H1 (cell line): ENCODE data around the gene HRH2. TPM values are rescaled to one million over a fixed set of nuclear protein-coding genes. Genes with fewer than 3 reads are reported as not detected.

Experiments used
- ASH2L ChIP-seq: fragments of 200-600, 300-600 bp; sonication (generic); IDR thresholded peaks from one replicate; pipeline ENCODE4 v1.7.1; 2017; ENCODE audit warnings: low read length
- ATF3 ChIP-seq: IDR thresholded peaks from 2 replicates; pipeline ENCODE4 v1.6.1; 2011; ENCODE audit warnings: low read depth, mild to moderate bottlenecking, low read length; ENCODE audit not compliant: insufficient read depth
- CBX8 ChIP-seq: fragments of 300-800, 300-1000 bp; sonication (generic); IDR thresholded peaks from 2 replicates; pipeline ENCODE4 v1.7.1; 2016; ENCODE audit warnings: low read depth, low read length, borderline replicate concordance
- CHD2 ChIP-seq: IDR thresholded peaks from 2 replicates; pipeline ENCODE4 v1.6.1; 2012; ENCODE audit warnings: low read length, improper control_type of control experiment
- CREB1 ChIP-seq: IDR thresholded peaks from 2 replicates; pipeline ENCODE4 v1.6.1; 2012; ENCODE audit warnings: inconsistent platforms
- EGR1 ChIP-seq: IDR thresholded peaks from 2 replicates; pipeline ENCODE4 v1.6.1; 2011; ENCODE audit warnings: low read depth, low read length, borderline replicate concordance
- HDAC2 ChIP-seq, 2 experiments: fragments of 300-600 bp in 1 of 2; sonication (generic) in 1 of 2; IDR thresholded peaks; 2 replicates each; pipeline ENCODE4 v1.6.1; 2011 to 2012; ENCODE audit warnings: low read depth in 2 of 2, low read length in 2 of 2, mild to moderate bottlenecking in 2 of 2, moderate library complexity in 2 of 2, borderline replicate concordance in 1 of 2, inconsistent platforms in 1 of 2
- HDAC6 ChIP-seq: IDR thresholded peaks from one replicate; pipeline ENCODE4 v1.7.1; 2012; ENCODE audit warnings: low read depth, mild to moderate bottlenecking, inconsistent platforms, low read length, moderate library complexity
- JUND ChIP-seq: IDR thresholded peaks from 2 replicates; pipeline ENCODE4 v1.6.1; 2011; ENCODE audit warnings: mild to moderate bottlenecking, improper control_type of control experiment, low read length
- KDM4A ChIP-seq: IDR thresholded peaks from one replicate; pipeline ENCODE4 v1.7.1; 2012; ENCODE audit warnings: low read depth, mild to moderate bottlenecking, moderate library complexity, low read length, inconsistent platforms; ENCODE audit not compliant: severe bottlenecking
- MAX ChIP-seq: IDR thresholded peaks from 2 replicates; pipeline ENCODE4 v1.6.1; 2012; ENCODE audit warnings: inconsistent platforms
- NANOG ChIP-seq: IDR thresholded peaks from 2 replicates; pipeline ENCODE4 v1.6.1; 2011; ENCODE audit warnings: low read length, low read depth, mild to moderate bottlenecking, inconsistent platforms; ENCODE audit not compliant: insufficient read depth, poor library complexity, severe bottlenecking
- POLR2AphosphoS5 ChIP-seq: IDR thresholded peaks from 2 replicates; pipeline ENCODE4 v1.6.1; 2011; ENCODE audit warnings: low read depth, low read length
- RAD21 ChIP-seq, 2 experiments: IDR thresholded peaks in 1 of 2; conservative IDR thresholded peaks in 1 of 2; 2 replicates each; pipeline ENCODE4 v1.6.1; 2011; ENCODE audit warnings: low read depth in 2 of 2, low read length in 2 of 2, improper control_type of control experiment in 1 of 2, inconsistent platforms in 1 of 2, mild to moderate bottlenecking in 1 of 2, moderate library complexity in 1 of 2
- RBBP5 ChIP-seq: IDR thresholded peaks from 2 replicates; pipeline ENCODE4 v1.7.1; 2012; ENCODE audit warnings: low read depth, mild to moderate bottlenecking, inconsistent platforms, low read length, moderate library complexity, borderline replicate concordance
- RNF2 ChIP-seq: fragments of 200-900, 300-1000 bp; sonication (generic); IDR thresholded peaks from 2 replicates; pipeline ENCODE4 v1.7.1; 2016; ENCODE audit warnings: borderline replicate concordance, low read depth, mild to moderate bottlenecking, antibody characterized with exemption, low read length; ENCODE audit not compliant: poor library complexity, severe bottlenecking; ENCODE audit errors: missing control alignments
- SUZ12 ChIP-seq: fragments of 200-600 bp; sonication (generic); IDR thresholded peaks from 2 replicates; pipeline ENCODE4 v1.6.1; 2012; ENCODE audit warnings: mild to moderate bottlenecking, inconsistent platforms, low read length, moderate library complexity, mixed read lengths
- TCF12 ChIP-seq: IDR thresholded peaks from 2 replicates; pipeline ENCODE4 v1.6.1; 2011; ENCODE audit warnings: low read depth, mild to moderate bottlenecking, low read length
- TEAD4 ChIP-seq: IDR thresholded peaks from 2 replicates; pipeline ENCODE4 v1.6.1; 2012; ENCODE audit warnings: low read depth, low read length, inconsistent platforms, mixed read lengths
- USF2 ChIP-seq: IDR thresholded peaks from 2 replicates; pipeline ENCODE4 v1.6.1; 2011; ENCODE audit warnings: low read length, improper control_type of control experiment
- polyA plus RNA-seq, 7 experiments: library from polyadenylated mRNA; depleted of rRNA in 3 of 7; stranded (reverse) in 5 of 7; unstranded in 2 of 7; fragments of >200 nt in 5 of 7; fragments of 200-250 nt in 2 of 7; gene quantifications; 1 replicate in 5 of 7; 2 replicates in 1 of 7; 4 replicates in 1 of 7; pipeline versions ENCODE4 v1.2.1 to v1.2.3, GENCODE V29; 2011 to 2013; ENCODE audit warnings: missing spikeins in 2 of 7, mixed read lengths in 2 of 7
- total RNA-seq: library from RNA; stranded (reverse); fragmentation: NEBNext Ultra II Directional; extraction: Animal tissue kit (Norgen Biotek cat#: 25700); gene quantifications from 2 replicates; pipeline ENCODE4 v1.2.1, GENCODE V29; 2021

HRH2 gene
- total and polyA plus RNA-seq, 2 of the 8 experiments (the other 6 are each of a cell fraction or from before 2014, with no cell fraction given), result 7.8 to 8.1 TPM

- TF ChIP-seq HDAC2 (IDR thresholded peaks at IDR 0.05; ENCODE audit: borderline replicate concordance in 1 of 2, low read depth in 2 of 2, low read length in 2 of 2), result peak in 1 of 2 experiments; percentile 18; a peak in 1 of 4 replicates
- TF ChIP-seq TEAD4, result no peak
- TF ChIP-seq CREB1, result 0 out of 2 replicates have a peak, but pooled peaks have one; percentile 42
- 0 out of 2 replicates have a peak, but pooled peaks have one; percentile 2 for TF ChIP-seq JUND
- no peak for TF ChIP-seq CBX8
- TF ChIP-seq RBBP5, result peak; percentile 91
- no peak for TF ChIP-seq USF2
- TF ChIP-seq ATF3, result no peak
- TF ChIP-seq SUZ12, result peak; percentile 43; the same call in 1 of the 2 replicates
- 0 out of 2 replicates have a peak, but pooled peaks have one; percentile 17 for TF ChIP-seq MAX
- peak; percentile 69 for TF ChIP-seq EGR1
- TF ChIP-seq TCF12, result no peak
- TF ChIP-seq NANOG, result no peak
- peak; percentile 96 for TF ChIP-seq ASH2L
- TF ChIP-seq POLR2AphosphoS5, result no peak
- no peak for TF ChIP-seq CHD2
- no peak for TF ChIP-seq HDAC6
- peak in 1 of 2 experiments; percentile 11; a peak in 1 of 4 replicates for TF ChIP-seq RAD21 (IDR thresholded peaks at IDR 0.05 in 1 of 2, conservative IDR thresholded peaks at IDR 0.05 in 1 of 2; ENCODE audit: low read depth in 2 of 2, low read length in 2 of 2)
- peak; percentile 96 for TF ChIP-seq KDM4A
- no peak for TF ChIP-seq RNF2
These were observed at the start of gene HRH2 (continued) for GRCh38 chr5:175657593-175658271.
